HCT116 (cell line): ENCODE data around the gene PTPA. TPM values are rescaled to one million over a fixed set of nuclear protein-coding genes. Genes with fewer than 3 reads are reported as not detected.

ENCODE experiments used
- ATAC-seq: fragments of 200-7000 bp; cut with Tn5 transposase; 2 replicates; pipeline ENCODE4 v1.9.1; 2020; ENCODE audit warnings: mild to moderate bottlenecking, moderate library complexity
- BruUV-seq: library from RNA; stranded (reverse); fragments of 400-500 nt; replicated peaks from 2 replicates; lab custom pipeline; 2021; lab: Mats Ljungman, UMichigan
- CTCF ChIA-PET: fragments of 300-600 bp; sonication (Branson Sonifier 250); formaldehyde crosslinking; loops from one replicate; lab custom pipeline; 2021; ENCODE audit warnings: antibody characterized with exemption; lab: Charles Lee
- POLR2A ChIA-PET: fragments of 300-600, 350-600 bp; sonication (Branson Sonifier 250); formaldehyde crosslinking; loops from one replicate; lab custom pipeline; 2021; ENCODE audit warnings: antibody characterized with exemption; lab: Charles Lee
- RAD21 ChIA-PET, 2 experiments: fragments of 300-600 bp; sonication (Branson Sonifier 250); formaldehyde crosslinking; loops; one replicate each; lab custom pipeline; 2023; ENCODE audit warnings: low total read pairs in 2 of 2; ENCODE audit not compliant: uncharacterized antibody in 2 of 2, unreplicated experiment in 2 of 2, low non-redundant PET in 1 of 2; lab: Charles Lee
- DNase-seq: peaks from one replicate; pipeline ENCODE4 v3.0.0-alpha.2; 2010; ENCODE audit warnings: low read depth, low spot score
- H2AFZ ChIP-seq: fragments of 200-600 bp; shearing (Covaris generic), sonication (generic); 2 replicates; pipeline ENCODE4 v1.6.1; 2017; ENCODE audit warnings: low read depth, mixed run types, mixed read lengths, antibody characterized with exemption, low read length; ENCODE audit not compliant: poor library complexity, severe bottlenecking
- H3K27ac ChIP-seq: 2 replicates; pipeline ENCODE4 v1.5.1; 2012; ENCODE audit warnings: low read depth, low read length
- H3K27me3 ChIP-seq: fragments of 200-600 bp; sonication (generic); 2 replicates; pipeline ENCODE4 v1.6.1; 2016; ENCODE audit warnings: mixed run types, low read length, mixed read lengths; ENCODE audit not compliant: insufficient read depth
- H3K36me3 ChIP-seq, 2 experiments: fragments of 200-500 bp in 1 of 2; fragments of 200-600 bp in 1 of 2; sonication (Bioruptor generic) in 1 of 2; sonication (generic) in 1 of 2; 2 replicates each; pipeline versions ENCODE4 v1.5.1 to v1.6.1; 2014 to 2016; ENCODE audit warnings: low read length in 2 of 2, inconsistent platforms in 1 of 2, mixed read lengths in 1 of 2, mixed run types in 1 of 2; ENCODE audit not compliant: insufficient read depth in 2 of 2, control insufficient read depth in 1 of 2
- H3K4me1 ChIP-seq, 2 experiments: fragments of 200-600 bp in 1 of 2; sonication (generic) in 1 of 2; 2 replicates each; pipeline versions ENCODE4 v1.5.1 to v1.6.1; 2012 to 2017; ENCODE audit warnings: low read length in 2 of 2, inconsistent platforms in 1 of 2, mild to moderate bottlenecking in 1 of 2, mixed read lengths in 1 of 2, mixed run types in 1 of 2, moderate library complexity in 1 of 2; ENCODE audit not compliant: insufficient read depth in 2 of 2, control insufficient read depth in 1 of 2
- H3K4me2 ChIP-seq: fragments of 200-600 bp; sonication (generic); 2 replicates; pipeline ENCODE4 v1.6.1; 2017; ENCODE audit warnings: mixed run types, low read length, mixed read lengths
- H3K4me3 ChIP-seq, 2 experiments: fragments of 200-600 bp in 1 of 2; sonication (generic) in 1 of 2; replicated peaks in 1 of 2; 2 replicates each; pipeline ENCODE4 v1.5.1; 2011 to 2016; ENCODE audit warnings: low read length in 2 of 2, control low read depth in 1 of 2, low read depth in 1 of 2, mild to moderate bottlenecking in 1 of 2, mixed read lengths in 1 of 2, mixed run types in 1 of 2
- H3K79me2 ChIP-seq: fragments of 200-600 bp; sonication (generic); 2 replicates; pipeline ENCODE4 v1.6.1; 2017; ENCODE audit warnings: mild to moderate bottlenecking, mixed run types, low read length, moderate library complexity, mixed read lengths; ENCODE audit not compliant: insufficient read depth
- H3K9ac ChIP-seq: fragments of 200-600 bp; sonication (generic); 2 replicates; pipeline ENCODE4 v1.6.1; 2016; ENCODE audit warnings: low read length, mixed read lengths
- H3K9me2 ChIP-seq: fragments of 200-600 bp; sonication (generic), shearing (Covaris generic); 2 replicates; pipeline ENCODE4 v1.6.1; 2017; ENCODE audit warnings: mixed run types, mild to moderate bottlenecking, moderate library complexity; ENCODE audit not compliant: insufficient read depth
- H3K9me3 ChIP-seq, 2 experiments: fragments of 200-500 bp in 1 of 2; fragments of 200-600 bp in 1 of 2; sonication (Bioruptor generic) in 1 of 2; sonication (generic) in 1 of 2; 2 replicates each; pipeline ENCODE4 v1.6.1; 2014 to 2017; ENCODE audit warnings: low read length in 2 of 2, mixed read lengths in 2 of 2, inconsistent platforms in 1 of 2, low read depth in 1 of 2, mild to moderate bottlenecking in 1 of 2, mixed run types in 1 of 2, moderate library complexity in 1 of 2; ENCODE audit not compliant: control insufficient read depth in 1 of 2, insufficient read depth in 1 of 2
- H4K20me1 ChIP-seq: fragments of 200-600 bp; sonication (generic), shearing (Covaris generic); 2 replicates; pipeline ENCODE4 v1.6.1; 2017; ENCODE audit warnings: mixed run types, mild to moderate bottlenecking, moderate library complexity; ENCODE audit not compliant: insufficient read depth
- CTCF ChIP-seq, 3 experiments: fragments of 200-600 bp in 1 of 3; sonication (generic) in 1 of 3; IDR thresholded peaks in 2 of 3; conservative IDR thresholded peaks in 1 of 3; 2 replicates each; pipeline ENCODE4 v1.5.1; 2012 to 2017; ENCODE audit warnings: low read depth in 2 of 3, low read length in 2 of 3, antibody characterized with exemption in 1 of 3, borderline replicate concordance in 1 of 3, control low read depth in 1 of 3, mild to moderate bottlenecking in 1 of 3, mixed read lengths in 1 of 3, mixed run types in 1 of 3, moderate library complexity in 1 of 3; ENCODE audit not compliant: insufficient read depth in 1 of 3
- JUND ChIP-seq: IDR thresholded peaks from 2 replicates; pipeline ENCODE4 v1.6.1; 2012
- intact Hi-C: fragments of 100-400 bp; cut with micrococcal nuclease; formaldehyde crosslinking; loops from 2 replicates; pipeline ENCODE4 v1.10.0; 2022
- total RNA-seq: library from RNA; stranded (reverse); gene quantifications from one replicate; pipeline ENCODE4 v1.2.1, GENCODE V29; 2021; ENCODE audit not compliant: unreplicated experiment

PTPA gene
- total RNA-seq, 1 experiment from 2014 or later = 177 TPM

GRCh38 chr9:129182625-129183494 is 71.6 kb downstream of the PTPA start:
- H3K27ac ChIP-seq = no peak overlapping the region
- no peak overlapping the region for H3K9ac ChIP-seq
- H3K4me2 ChIP-seq = 0 out of 2 replicates have a peak overlapping the region, but pooled peaks have one; percentile 6
- H3K27me3 ChIP-seq = no peaks in the 10 kb centered on the region
- no peaks in the 10 kb centered on the region for H4K20me1 ChIP-seq
- H3K9me2 ChIP-seq = no peaks in the 10 kb centered on the region
- H3K79me2 ChIP-seq = peaks cover 1% of the 10 kb centered on the region; the same call in 1 of the 2 replicates
- POLR2A ChIA-PET = interaction anchor here (1.7 kb wide), 1 partner anchor 153 kb away, joined by 5 read pairs; no protein-coding TSS in a partner anchor
- intact Hi-C loops = no loop called here
- H2AFZ ChIP-seq = no peak overlapping the region
- RAD21 ChIA-PET = interaction anchor here in 1 of 2 experiments (0.5 kb wide), 1 partner anchor 199 kb away, joined by 3 read pairs; no protein-coding TSS in a partner anchor
- no peak for TF ChIP-seq JUND
- TF ChIP-seq CTCF (IDR thresholded peaks at IDR 0.05 in 2 of 3, conservative IDR thresholded peaks at IDR 0.05 in 1 of 3; ENCODE audit: borderline replicate concordance in 1 of 3, insufficient read depth in 1 of 3, low read depth in 2 of 3, low read length in 2 of 3) = peak in 2 of 3 experiments; percentile 55 to 59; a peak in 4 of 6 replicates
- CTCF ChIA-PET = interaction anchor here (1.0 to 1.5 kb wide), 3 partner anchors 10 to 423 kb away, joined by 3 to 5 read pairs (median 3); no protein-coding TSS in a partner anchor
- DNase-seq = no peak
- H3K9me3 ChIP-seq = peaks cover 0 to 5% of the 10 kb centered on the region in 2 experiments; a peak in 1 of 4 replicates
- H3K4me1 ChIP-seq = peaks cover 47 to 65% of the 10 kb centered on the region in 2 experiments
- no peaks in the 10 kb centered on the region for H3K36me3 ChIP-seq
- peak; percentile 39 for ATAC-seq
- no TSS peak for BruUV-seq
- no peak overlapping the region for H3K4me3 ChIP-seq
